ENCODE results near the gene FOXO1.

GRCh38 chr13:40609972-40610726 lies 56.3 kb downstream of the FOXO1 start:
- no peak for TF ChIP-seq CTCF (conservative IDR thresholded peaks at IDR 0.05; ENCODE audit: low read length)
- TF ChIP-seq EZH2phosphoT487 (IDR thresholded peaks at IDR 0.05; ENCODE audit: borderline replicate concordance, low read depth, low read length) = no peak
